WERI-Rb-1 (cell line): ENCODE data around the gene CD72.

Source experiments
- DNase-seq: peaks from one replicate; pipeline ENCODE4 v3.0.0-alpha.2; 2020
- H3K27ac ChIP-seq: fragments of 250-450 bp; sonication (Bioruptor Pico); 2 replicates; pipeline ENCODE4 v1.5.1; 2020; ENCODE audit warnings: mild to moderate bottlenecking, moderate library complexity
- H3K27me3 ChIP-seq: fragments of 250-450 bp; sonication (Bioruptor Pico); 2 replicates; pipeline ENCODE4 v1.5.1; 2021; ENCODE audit warnings: mild to moderate bottlenecking, low read depth, moderate library complexity; ENCODE audit not compliant: insufficient read depth, severe bottlenecking
- H3K36me3 ChIP-seq: fragments of 250-450 bp; sonication (Bioruptor Pico); 2 replicates; pipeline ENCODE4 v1.5.1; 2020; ENCODE audit warnings: mild to moderate bottlenecking, moderate library complexity
- H3K4me3 ChIP-seq: 2 replicates; pipeline ENCODE4 v1.5.1; 2011; ENCODE audit warnings: low read depth, mild to moderate bottlenecking, control low read depth, low read length
- H3K9me3 ChIP-seq: fragments of 250-450 bp; sonication (Bioruptor Pico); 2 replicates; pipeline ENCODE4 v1.5.1; 2021; ENCODE audit warnings: mild to moderate bottlenecking, moderate library complexity; ENCODE audit not compliant: severe bottlenecking
- TF ChIP-seq, protein P1 (sequence below): IDR thresholded peaks from 2 replicates; pipeline ENCODE4 v1.5.1; 2011; ENCODE audit warnings: low read depth, mild to moderate bottlenecking, control low read depth, inconsistent platforms, low read length

CD72 gene

GRCh38 chr9:35579130-35579529 lies 39.1 kb downstream of the CD72 start:
- Histone ChIP-seq H3K9me3 (peaks cover 6% of the 10 kb centered on the region), H3K4me3 (no peak overlapping the region), H3K27me3 (no peaks in the 10 kb centered on the region), H3K36me3 (no peaks in the 10 kb centered on the region), H3K27ac (no peak overlapping the region)
- DNase-seq, result no peak
- TF ChIP-seq, protein P1, sequence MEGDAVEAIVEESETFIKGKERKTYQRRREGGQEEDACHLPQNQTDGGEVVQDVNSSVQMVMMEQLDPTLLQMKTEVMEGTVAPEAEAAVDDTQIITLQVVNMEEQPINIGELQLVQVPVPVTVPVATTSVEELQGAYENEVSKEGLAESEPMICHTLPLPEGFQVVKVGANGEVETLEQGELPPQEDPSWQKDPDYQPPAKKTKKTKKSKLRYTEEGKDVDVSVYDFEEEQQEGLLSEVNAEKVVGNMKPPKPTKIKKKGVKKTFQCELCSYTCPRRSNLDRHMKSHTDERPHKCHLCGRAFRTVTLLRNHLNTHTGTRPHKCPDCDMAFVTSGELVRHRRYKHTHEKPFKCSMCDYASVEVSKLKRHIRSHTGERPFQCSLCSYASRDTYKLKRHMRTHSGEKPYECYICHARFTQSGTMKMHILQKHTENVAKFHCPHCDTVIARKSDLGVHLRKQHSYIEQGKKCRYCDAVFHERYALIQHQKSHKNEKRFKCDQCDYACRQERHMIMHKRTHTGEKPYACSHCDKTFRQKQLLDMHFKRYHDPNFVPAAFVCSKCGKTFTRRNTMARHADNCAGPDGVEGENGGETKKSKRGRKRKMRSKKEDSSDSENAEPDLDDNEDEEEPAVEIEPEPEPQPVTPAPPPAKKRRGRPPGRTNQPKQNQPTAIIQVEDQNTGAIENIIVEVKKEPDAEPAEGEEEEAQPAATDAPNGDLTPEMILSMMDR, result no peak

- DNase-seq, result no peak
- Histone ChIP-seq H3K27me3 (no peaks in the 10 kb centered on the region), H3K36me3 (no peaks in the 10 kb centered on the region), H3K4me3 (no peak overlapping the region), H3K9me3 (peaks cover 6% of the 10 kb centered on the region), H3K27ac (no peak overlapping the region)
- TF ChIP-seq, protein P1, result no peak
These were observed 40.7 kb downstream of the CD72 start for GRCh38 chr9:35577486-35577885.

DNA sequence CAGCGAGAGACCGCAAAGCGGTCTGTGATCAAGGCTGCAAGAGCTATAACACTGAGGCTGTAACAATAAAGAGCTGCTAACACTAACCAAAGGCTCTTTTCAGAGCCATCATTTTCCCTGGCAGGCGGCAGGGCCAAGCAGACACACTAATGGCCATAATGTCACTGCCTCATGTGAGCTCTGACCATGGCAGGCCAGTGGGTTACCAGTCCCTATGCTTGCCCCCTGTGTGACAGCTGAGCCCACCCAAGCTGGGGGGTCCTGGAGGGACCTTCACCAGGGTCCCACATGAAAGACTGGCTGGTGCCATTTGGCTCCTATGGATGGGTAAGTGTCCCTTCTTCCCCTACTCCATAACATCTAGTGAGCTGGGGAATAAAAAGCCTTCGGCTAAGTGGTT lies 42.7 kb downstream of the CD72 start:
- no peak overlapping the region for H3K27ac ChIP-seq
- DNase-seq, result no peak
- no peaks in the 10 kb centered on the region for H3K27me3 ChIP-seq
- H3K4me3 ChIP-seq, result no peak overlapping the region
- TF ChIP-seq, protein P1, result no peak
- no peaks in the 10 kb centered on the region for H3K36me3 ChIP-seq
- peaks cover 6% of the 10 kb centered on the region for H3K9me3 ChIP-seq

DNA sequence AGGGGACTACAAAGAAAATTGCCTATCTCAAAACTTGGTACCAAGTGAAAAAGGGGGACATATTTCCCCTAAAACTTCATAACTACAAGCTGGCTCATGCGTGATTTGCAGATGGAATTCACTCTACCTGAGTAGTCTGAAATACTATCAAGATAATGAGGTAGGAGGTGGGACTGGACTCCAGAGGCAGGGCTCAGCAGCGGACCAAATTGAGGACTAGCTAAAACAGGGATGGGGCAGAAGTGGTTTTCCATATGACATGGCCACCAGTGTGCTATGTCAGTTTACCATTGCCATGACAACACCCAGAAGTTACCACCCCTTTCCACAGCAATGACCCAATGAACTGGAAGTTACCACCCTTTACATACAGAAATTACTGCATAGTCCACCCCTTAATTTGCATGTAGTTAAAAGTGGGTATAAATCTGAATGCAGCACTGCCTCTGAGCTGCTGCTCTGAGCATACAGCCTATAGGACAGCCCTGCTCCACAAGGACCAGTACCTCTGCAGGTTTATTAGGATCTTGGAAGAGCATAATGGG lies 43.6 kb downstream of the CD72 start:
- Histone ChIP-seq H3K36me3 (no peaks in the 10 kb centered on the region), H3K4me3 (no peak overlapping the region), H3K27ac (no peak overlapping the region), H3K27me3 (no peaks in the 10 kb centered on the region), H3K9me3 (no peaks in the 10 kb centered on the region)
- TF ChIP-seq, protein P1, result no peak
- DNase-seq, result no peak

GRCh38 chr9:35570709-35571504 lies 47.3 kb downstream of the CD72 start:
- Histone ChIP-seq H3K9me3 (no peaks in the 10 kb centered on the region), H3K36me3 (no peaks in the 10 kb centered on the region), H3K27me3 (no peaks in the 10 kb centered on the region), H3K4me3 (no peak overlapping the region), H3K27ac (no peak overlapping the region)
- DNase-seq, result no peak
- TF ChIP-seq, protein P1, result no peak
